D721Med (cell line): ENCODE results near the gene HSBP1.

ENCODE experiments used
- DNase-seq: peaks from one replicate; pipeline ENCODE4 v3.0.0; 2011; ENCODE audit warnings: low spot score; ENCODE audit not compliant: insufficient read length
- FAIRE-seq: peaks from 2 replicates; lab custom pipeline; 2011; peaks lifted over from hg19 to GRCh38; lab: Jason Lieb, UNC
- CTCF ChIP-seq: IDR thresholded peaks from 2 replicates; pipeline ENCODE4 v1.5.1; 2012; ENCODE audit warnings: mild to moderate bottlenecking, control low read depth; ENCODE audit not compliant: insufficient read depth; ENCODE audit errors: missing control alignments

The HSBP1 gene

GRCh38 chr16:83792391-83792790 is 15.4 kb upstream of the HSBP1 start:
- DNase-seq (no peak), FAIRE-seq (no peak)
- no peak for TF ChIP-seq CTCF

- DNase-seq (no peak), FAIRE-seq (no peak)
- TF ChIP-seq CTCF, result no peak
Measured at GRCh38 chr16:83793179-83793578, 14.6 kb upstream of the HSBP1 start.

GRCh38 chr16:83794860-83795554 is 12.8 kb upstream of the HSBP1 start:
- no peak for FAIRE-seq
- DNase-seq, result no peak
- TF ChIP-seq CTCF, result no peak

- no peak for TF ChIP-seq CTCF
- FAIRE-seq (no peak), DNase-seq (no peak)
Measured at GRCh38 chr16:83797013-83797412, 10.8 kb upstream of the HSBP1 start.

GRCh38 chr16:83799336-83799735 is 8.4 kb upstream of the HSBP1 start:
- DNase-seq (no peak), FAIRE-seq (no peak)
- no peak for TF ChIP-seq CTCF

GRCh38 chr16:83802135-83802534 is 5.6 kb upstream of the HSBP1 start:
- DNase-seq (no peak), FAIRE-seq (no peak)

More at GRCh38 chr16:83802135-83802534, 5.6 kb upstream of the HSBP1 start:
- no peak for TF ChIP-seq CTCF
